Activated CD8-positive, alpha-beta memory T cell treated with anti-CD3 and anti-CD28 coated beads, Interleukin-2, amount 50 U/mL, for 4 hours (primary cell): ENCODE results near the gene PSMG2.
A peak's percentile ranks its signal among the peaks of the same experiment; 100 is the strongest.
"Not testable (repeated sequence)": the region's sequence is repeated elsewhere in the genome, so short reads cannot be mapped to it uniquely, and the experiment has no call there.

ENCODE experiments used
- DNase-seq: peaks from one replicate; pipeline ENCODE4 v3.0.0-alpha.2; 2020

PSMG2 gene

DNA sequence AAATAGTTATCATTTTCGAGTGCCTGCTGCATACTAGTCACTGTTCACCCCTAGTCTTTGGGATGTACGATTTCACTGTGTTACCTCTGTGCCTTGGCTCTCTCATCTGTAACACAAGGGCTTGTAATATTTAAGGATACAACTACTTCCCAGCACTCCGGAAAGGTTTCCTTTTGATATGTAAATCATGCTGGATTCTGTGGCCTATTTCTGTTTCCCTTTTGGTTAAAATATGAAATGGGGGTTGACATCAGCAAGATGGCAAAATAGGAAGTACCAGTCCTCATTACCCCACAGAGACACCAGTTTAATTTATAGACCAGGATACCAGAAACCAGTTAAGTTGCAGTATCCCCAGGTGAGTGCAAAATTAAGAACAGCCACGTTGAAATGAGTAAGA, 23.5 kb downstream of the PSMG2 start:
- DNase-seq, result no peak

DNA sequence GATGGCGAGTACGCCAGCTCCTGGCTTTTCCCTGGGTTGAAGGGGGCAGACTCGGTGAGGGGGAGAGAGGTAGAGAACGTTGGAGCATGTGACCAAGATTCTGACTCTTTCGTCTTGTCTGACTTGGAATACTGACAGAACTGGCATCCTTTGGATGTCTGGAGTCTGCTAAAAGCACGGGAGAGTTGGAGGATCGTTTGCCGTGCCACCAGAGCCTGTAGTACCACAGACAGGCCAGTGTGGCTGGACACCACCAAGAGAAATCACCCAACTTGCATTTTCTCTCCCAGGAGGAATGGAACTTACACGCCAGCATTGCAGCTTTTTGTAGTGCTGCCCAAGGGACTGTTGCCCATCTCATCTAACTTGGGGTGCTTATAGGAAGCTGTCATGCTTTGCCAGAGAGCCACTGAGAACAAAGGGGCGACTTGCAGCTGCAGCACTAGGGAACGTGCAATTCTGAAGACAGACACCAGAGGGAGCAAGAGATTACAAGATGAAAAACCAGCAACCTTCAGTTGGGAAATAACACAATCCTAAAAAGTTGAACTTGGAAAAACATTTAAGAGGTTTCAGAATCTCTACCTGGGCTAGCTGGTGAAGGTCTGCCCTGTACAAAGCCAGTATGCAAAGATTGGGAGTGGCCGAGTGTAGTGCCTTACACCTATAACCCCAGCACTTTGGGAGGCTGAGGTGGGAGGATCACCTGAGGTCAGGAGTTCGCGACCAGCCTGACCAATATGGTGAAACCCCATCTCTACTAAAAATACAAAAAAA, 24.1 kb downstream of the PSMG2 start:
- DNase-seq, result peak; percentile 56

DNA sequence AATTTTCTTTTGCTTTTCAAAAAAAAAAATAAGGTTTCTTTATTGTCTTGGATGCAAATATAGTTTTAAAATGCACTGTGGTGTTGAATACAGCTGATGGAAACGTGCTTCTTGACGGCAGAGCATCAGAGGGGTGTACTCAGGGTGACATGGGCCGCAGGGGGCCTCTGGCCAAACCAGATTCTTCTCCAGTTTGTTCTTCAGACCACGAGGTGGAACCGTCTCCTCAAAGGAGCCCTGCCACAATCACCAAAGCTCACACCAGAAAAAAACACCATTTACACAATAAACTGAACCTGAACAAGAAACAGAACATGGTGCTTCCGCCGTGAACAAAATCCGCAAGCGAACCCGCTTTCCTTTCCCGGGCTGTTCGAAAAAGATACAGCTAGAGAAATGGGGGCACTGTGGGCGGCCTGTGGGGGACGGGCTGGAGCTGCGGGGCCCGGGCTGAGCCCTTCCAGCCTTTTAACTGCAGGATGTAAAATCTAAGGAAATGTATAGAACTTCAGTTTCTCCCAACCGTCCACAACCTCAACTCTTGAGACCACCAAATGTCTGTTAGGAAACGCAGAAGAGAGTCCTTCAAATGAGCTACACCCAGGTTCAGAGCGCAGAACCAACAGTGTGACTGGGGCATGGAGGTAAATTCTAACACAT, 34.5 kb downstream of the PSMG2 start:
- DNase-seq, result no peak

DNA sequence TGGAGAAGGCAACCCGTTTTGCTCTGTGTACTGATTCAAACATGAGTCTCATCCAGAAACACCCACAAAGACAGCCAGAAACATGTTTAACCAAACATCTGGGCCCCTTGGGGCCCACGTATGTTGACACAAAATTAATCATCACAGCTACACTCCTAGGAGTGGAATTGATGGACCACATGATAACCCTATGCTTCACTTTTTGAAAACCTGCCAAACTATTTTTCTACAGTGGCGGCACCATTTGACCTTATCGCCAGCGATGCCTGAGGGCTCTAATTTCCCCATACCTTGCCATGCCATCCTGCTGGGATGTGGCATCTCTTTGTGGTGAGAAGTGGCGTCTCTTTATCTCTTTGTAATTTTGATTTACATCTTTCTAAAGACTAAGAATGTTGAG, 38.5 kb downstream of the PSMG2 start:
- DNase-seq, result no peak

DNA sequence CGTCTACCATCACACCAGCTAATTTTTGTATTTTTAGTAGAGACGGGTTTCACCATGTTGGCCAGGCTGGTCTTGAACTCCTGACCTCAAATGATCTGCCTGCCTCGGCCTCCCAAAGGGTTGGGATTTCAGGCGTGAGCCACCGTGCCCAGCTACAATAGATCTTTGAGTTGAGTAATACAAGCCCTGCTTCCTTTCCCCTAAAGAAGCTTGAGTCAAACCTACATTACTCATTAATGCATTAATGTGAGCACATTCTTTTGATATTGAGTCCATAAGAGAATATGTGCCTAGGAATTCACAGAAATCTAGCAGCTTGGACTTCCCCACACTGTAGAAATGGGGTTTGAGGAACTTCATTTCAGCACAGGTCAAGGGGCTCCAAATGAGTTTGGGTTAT, 39.6 kb downstream of the PSMG2 start:
- DNase-seq, result no peak

DNA sequence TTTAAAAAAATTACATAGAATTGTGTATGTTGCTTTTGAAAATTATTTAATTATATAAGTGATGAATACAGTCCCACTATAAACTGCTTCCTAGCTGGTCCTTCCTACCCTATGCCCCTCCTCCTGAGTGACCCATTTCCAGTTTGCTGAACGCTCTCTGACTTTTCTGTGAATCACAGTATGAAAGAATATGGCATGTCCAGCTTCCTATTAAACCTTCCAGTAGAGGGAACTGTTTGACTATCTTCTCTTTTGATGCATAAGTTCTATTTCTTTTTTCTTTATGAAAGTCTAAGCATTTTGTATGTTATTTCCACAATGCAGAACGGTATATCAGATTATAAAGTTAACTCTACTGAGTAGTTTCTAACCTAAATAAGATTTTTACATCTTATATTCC, 41.3 kb downstream of the PSMG2 start:
- DNase-seq, result no peak

DNA sequence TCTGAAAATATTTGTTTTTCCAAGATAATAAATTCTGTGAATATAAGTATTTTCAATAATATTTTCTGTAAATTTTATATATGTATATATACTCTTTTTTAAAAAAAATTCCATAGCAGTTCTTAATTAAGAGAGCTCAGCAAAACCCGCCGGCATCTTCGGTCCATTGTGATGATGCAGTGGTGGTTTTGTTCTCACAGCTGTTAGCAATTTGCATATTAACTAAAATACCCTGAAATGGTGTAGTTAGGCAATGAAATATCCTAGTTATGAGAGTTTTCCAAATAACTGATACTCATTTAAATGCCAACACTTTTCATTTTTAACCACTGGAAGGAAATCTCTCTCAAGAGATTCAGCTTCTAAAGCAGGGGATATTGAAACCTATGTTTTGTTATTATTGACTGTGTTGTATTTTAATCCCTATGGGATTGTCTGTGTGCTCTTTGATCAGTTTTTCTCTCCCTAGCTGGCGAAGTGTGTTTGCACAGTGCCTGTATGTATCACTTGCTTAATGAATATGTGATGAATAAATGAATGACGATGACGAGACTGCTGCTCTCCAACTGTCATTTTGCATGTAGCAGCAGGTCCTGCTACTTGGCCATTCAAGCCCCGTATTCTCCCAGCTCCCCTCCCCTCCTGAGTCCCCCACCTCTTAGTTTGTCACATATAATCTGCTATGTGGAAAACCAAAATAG, 42.4 kb downstream of the PSMG2 start:
- no peak for DNase-seq

DNA sequence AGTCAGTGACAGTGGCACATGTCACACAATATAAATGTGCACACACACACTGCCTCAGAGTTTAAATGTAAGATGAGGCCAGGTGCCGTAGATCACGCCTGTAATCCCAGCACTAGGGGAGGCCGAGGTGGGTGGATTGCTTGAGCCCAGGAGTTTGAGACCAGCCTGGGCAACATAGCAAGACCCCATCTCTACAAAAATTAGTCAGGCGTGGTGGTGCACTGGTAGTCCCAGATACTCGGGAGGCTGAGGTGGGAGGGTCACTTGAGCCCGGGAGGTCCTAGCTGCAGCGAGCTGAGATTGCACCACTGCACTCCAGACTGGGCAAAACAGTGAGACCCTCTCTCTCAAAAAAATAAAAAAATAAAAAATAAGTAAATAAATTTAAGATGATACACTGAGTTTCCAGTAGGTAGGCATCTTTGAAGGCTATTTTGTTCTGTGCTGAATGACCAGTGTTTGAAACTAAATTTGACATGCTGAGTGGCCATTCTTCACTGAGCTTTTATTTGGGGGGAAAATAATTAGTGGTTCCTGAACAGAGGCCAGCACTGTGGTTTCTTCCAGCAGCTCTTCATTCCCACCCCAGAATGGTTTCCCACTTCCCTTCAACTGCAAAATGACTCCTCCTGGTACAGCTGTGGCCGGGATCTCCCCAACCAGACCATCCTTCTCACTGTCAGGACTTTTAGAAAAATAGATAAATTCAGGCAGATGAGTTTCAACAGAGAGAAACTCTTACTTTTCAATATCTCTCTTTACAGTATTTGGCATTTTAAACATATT, 44.9 kb downstream of the PSMG2 start:
- no peak for DNase-seq

DNA sequence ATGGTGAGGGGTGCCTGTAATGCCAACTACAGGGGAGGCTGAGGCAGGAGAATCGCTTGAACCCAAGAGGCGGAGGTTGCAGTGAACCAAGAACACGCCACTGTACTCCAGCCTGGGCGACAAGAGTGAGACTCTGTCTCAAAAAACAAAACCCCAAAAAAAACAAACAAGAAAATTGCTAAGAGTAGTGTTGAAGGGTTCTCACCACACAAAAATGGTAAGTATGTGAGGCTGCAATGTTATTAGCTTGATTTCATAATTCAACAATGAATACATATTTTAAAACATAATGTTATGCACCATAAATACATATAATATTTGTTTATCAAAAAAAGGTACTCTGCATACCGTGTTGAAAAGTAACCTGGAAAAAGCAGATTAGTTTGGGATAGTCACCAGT, 45.8 kb downstream of the PSMG2 start:
- DNase-seq, result no peak

DNA sequence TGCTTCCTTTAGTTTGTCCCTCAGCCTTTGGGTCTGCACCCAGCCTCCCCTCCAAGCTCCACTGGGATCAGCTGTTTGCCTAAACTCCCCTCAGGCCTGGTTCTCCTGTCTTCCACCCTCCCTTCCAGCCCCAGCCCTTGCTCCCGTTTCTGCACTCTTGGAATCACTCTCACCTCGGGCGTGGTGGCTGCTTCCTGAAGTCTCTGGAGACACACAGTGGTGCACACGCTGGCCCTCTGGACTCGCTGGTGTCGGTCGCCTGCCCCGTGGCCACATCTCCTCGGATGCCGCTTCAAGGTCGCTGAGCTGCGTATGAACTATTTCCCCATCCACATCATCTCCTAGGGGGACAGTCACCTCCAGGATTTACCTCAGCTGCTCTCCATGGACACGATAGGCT, 46.3 kb downstream of the PSMG2 start:
- DNase-seq, result no peak

DNA sequence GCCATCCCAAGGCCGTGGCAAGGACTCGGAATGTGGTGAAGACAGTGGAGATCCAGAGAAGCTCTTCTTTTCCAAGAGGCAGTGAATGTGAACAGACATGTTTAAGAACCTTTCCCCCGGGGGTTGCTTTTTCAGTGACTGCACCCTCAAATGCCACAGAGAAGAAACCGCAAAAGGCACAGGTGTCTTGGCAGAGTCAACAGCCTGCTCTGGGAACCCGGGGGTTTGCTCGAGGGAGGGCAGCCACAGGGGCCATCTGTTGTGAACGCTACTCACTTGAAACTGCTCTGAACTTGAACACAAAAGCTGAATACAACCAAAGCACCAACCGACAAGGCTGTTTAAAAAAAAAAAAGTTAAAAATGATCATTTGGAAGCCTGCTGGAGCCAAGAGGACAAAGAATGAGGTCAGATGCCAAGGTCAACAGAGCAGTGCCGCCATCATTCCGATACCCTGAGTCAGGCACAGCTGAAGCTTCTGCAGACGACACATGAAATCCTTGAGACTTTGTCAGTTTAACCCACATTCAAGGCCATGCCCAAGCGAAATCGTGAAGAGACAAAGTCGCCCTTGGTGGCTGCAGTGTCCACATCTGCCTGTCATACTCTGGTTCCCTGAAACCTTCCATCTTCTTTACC, 47.4 kb downstream of the PSMG2 start:
- no peak for DNase-seq

DNA sequence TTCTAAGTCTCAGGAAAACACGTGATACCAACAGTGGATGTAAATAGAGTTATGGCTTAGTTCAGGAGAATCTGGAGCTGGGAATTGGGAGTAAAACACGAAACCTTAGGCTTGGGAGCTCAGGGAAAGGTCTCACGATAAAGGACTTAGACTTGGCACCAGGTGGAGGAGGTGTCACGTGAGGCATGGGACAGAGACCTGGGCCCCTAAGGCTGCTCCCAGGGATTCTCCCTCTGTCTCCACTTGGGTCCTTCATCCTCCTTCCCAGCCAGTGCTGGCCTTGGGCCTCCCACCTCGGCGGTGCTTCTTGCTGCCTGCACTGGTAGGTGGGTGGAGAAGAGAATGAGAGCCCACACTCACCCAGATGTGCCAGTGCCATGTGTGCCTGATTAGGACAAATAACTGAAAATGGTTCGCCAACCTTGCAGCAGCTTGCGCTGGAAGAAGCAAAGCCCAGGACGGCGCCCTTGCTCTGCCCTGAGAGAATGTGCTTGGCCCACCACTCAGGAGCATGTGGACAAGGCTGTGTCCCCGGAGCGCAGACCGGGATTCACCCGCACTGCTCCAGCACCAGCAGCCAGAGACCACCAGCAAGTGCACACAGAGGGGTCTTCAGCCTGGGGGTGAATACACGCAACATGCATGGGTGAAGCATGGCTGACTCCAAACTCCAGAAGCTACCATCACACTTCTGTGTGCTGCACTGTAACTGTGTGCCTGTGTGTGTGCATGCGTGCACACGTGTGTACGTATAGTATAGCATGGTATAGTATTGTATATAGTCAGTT, 48.1 kb downstream of the PSMG2 start:
- no peak for DNase-seq

DNA sequence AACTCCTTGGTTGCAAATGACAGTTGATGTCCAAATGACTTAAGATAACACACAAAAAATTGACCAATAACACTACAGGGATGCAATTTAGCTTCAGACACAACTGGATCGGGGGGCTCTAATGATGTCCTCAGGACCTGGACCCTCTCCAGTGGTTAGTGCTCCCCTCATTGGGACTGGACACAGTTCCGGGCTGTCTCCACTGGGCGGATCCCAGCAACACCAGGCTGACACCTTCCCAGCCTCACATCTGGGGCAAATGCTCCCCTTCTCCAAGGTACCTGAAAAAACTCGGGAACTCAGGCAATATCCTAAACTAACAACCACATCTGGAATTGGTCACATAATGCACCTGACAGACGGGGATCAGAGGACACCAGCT, 48.7 kb downstream of the PSMG2 start:
- DNase-seq, result no peak

DNA sequence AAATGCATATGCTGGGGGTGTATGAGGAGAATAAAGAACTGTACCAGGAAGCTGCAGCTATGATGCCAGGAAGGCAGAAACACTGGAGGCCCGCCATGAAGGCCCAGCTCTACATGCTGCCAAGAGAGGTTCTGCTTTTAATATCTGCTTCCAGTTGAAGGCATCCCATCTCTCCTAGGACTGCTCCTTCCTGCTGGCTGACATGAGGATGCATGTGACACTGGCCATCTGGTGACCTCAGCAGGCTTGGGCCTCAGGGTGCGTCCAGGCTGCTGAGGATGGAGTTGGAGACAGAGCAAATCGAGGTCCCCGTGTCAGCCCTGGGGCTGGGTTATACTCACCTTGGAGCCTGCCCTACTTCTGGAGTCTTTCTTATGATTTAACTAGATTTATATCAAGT, 49.0 kb downstream of the PSMG2 start:
- no peak for DNase-seq

DNA sequence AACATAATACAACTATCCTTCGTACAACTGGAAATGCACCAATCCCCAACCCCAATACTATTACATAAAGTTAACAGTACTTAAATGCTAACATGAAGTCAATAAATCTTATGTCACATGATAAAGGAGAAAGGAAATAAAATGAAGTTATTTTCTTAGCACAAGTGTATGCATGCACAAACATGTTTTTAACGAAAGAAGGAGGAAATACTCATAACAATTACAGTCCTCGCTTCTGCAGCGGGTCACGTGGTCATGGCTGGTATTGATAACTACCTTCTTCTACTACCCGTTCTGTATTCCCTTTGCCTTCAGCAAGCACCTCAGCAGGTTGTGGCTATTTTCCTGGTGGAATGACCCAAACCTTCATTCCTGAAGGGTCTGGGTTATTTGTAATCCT, 51.7 kb downstream of the PSMG2 start:
- no peak for DNase-seq

DNA sequence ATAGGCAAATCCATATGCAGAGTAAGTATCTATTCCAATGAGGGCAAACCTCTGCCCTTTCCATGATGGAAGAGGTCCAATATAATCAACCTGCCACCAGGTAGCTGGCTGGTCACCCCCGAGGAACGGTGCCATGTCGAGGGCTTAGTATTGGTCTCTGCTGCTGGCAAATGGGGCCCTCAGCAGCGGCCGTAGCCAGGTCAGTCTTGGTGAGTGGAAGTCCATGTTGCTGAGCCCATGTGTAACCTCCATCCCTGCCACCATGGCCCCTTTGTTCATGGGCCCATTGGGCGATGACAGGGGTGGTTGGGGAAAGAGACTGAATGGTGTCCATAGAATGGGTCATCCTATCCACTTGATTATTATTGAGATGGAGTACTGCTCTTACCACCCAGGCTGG, 52.8 kb downstream of the PSMG2 start:
- not testable (repeated sequence) for DNase-seq

DNA sequence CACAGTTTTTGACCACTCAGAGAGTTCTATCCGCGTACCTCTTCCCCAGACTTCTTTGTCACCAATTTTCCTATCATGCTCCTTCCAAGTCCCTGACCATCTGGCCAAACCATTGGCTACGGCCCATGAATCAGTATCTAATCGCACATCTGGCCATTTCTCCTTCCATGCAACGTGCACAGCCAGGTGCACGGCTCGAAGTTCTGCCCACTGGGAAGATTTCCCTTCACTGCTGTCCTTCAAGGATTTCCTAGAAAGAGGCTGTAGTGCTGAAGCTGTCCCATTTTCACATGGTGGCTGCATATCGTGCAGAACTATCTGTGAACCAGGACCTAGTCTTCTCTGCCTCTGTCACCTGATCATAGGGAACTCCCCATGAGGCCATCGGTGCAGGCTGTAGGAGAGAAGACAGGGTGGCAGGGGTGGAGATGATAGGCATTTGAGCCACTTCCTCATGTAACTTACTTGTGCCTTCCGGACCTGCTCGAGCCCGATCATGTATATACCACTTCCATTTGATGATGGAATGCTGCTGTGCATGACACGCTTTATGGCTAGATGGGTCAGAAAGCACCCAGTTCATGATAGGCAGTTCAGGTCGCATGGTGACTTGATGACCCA, 53.9 kb downstream of the PSMG2 start:
- not testable (repeated sequence) for DNase-seq

DNA sequence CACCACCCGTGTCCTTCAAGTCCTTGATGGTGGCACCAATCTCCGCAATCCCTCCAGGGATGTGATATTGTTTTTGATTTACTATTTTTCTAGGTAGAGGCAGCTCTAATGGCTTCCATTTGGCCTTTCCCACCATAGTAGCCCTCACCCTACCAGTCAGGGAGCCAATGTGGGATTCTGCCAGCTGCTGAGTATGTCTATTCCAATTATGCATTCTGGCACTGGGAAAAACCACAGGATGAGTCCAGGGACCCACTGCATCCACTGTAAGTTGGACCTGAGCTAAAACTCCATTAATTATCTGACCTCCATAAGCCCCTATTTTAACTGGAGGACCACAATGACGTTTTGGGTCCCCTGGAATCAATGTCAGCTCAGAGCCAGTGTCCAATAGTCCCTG, 55.7 kb downstream of the PSMG2 start:
- not testable (repeated sequence) for DNase-seq

DNA sequence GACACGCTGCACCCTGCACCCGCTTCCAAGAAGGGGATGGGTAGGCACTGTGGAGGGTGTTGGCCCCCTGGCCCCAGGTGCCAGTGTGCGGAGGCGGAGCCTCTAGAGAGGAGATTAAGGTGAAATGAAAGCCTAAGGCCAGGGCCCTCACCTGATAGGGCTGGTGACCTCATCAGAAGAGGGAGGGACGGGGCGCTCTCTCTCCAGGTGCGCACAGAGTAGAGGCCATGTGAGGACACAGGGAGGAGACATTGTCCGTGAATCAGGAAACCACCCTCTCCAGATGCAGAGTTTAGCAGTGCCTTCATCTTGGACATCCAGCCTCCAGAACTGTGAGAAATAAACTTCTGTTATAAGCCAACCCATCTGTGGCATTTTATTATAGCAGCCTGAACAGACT, 62.3 kb downstream of the PSMG2 start:
- DNase-seq, result no peak

DNA sequence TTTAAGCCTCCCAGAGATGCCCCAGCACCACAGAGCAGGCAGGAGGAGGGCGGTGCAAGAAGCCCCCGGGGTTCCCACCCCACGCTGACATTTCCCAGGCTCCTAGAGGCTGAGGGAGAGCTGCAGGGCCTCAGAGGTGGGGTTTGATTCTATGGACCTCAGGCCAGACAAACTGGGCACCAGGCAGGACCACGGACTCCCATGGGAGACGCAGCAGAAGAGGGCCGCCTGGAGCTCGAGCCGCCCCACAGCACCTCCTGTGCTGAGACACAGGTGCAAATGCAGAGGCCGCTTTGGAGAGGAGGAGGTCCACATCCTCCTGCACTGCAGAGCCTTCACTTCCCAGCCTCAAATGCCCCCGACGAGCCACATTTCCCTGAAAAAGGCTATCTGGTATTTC, 62.7 kb downstream of the PSMG2 start:
- DNase-seq, result no peak

DNA sequence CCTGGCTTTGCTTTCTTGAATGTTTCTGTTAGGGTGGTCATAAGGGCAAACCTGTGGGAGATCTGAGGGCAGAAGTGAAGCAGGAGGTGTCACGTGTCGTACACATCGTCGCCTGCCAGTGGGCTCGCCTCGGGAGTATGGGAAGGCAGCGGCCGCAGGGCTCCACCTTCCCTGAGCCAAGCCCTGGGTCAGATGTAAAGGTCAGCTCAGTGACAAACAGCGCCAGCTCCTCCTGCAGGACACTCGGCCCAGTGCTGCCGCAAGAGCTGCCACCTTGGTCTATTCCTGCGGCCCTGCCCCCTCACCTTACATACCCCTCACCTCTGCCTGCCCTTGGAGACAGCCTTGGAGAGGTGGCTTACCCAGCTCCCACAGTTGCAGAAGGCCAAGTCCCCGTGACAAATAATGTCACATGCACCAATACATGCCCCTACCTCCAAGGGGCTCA, 64.2 kb downstream of the PSMG2 start:
- no peak for DNase-seq
